Progenitor cell of endocrine pancreas (in vitro differentiated cells): ENCODE data around the gene TAGLN. TPM values are rescaled to one million over a fixed set of nuclear protein-coding genes. Genes with fewer than 3 reads are reported as not detected.

ENCODE experiments used
- DNase-seq: peaks from one replicate; pipeline ENCODE4 v3.0.0; 2021; ENCODE audit warnings: low spot score; ENCODE audit not compliant: unreplicated experiment
- H3K27ac Mint-ChIP-seq: 2 replicates; pipeline ENCODE4 v1.8.0; 2021; ENCODE audit warnings: mild to moderate bottlenecking, moderate library complexity, mixed read lengths
- H3K27me3 Mint-ChIP-seq: 2 replicates; pipeline ENCODE4 v1.8.0; 2021; ENCODE audit warnings: mixed read lengths
- H3K36me3 Mint-ChIP-seq: 2 replicates; pipeline ENCODE4 v1.8.0; 2022; ENCODE audit warnings: mixed read lengths; ENCODE audit not compliant: insufficient read depth
- H3K4me1 Mint-ChIP-seq: 2 replicates; pipeline ENCODE4 v1.8.0; 2021; ENCODE audit warnings: low read depth, mixed read lengths
- H3K4me3 Mint-ChIP-seq: 2 replicates; pipeline ENCODE4 v1.8.0; 2021; ENCODE audit warnings: low read depth, mild to moderate bottlenecking, moderate library complexity, mixed read lengths
- H3K9me3 Mint-ChIP-seq: 2 replicates; pipeline ENCODE4 v1.8.0; 2021; ENCODE audit warnings: low read depth, mixed read lengths
- CTCF ChIP-seq: fragments of 200-600 bp; sonication (generic); IDR thresholded peaks from one replicate; pipeline ENCODE4 v1.5.0; 2021; ENCODE audit warnings: antibody characterized with exemption, mild to moderate bottlenecking; ENCODE audit not compliant: unreplicated experiment
- total RNA-seq: library from RNA; stranded (reverse); gene quantifications from 2 replicates; pipeline ENCODE4 v1.2.1, GENCODE V29; 2021

Gene TAGLN
- total RNA-seq, 1 donor from 2014 or later, result 41.4 TPM

GRCh38 chr11:117229411-117229810 is 30.2 kb downstream of the TAGLN start:
- peaks cover 23% of the 10 kb centered on the region for H3K4me1 Mint-ChIP-seq
- no peak overlapping the region for H3K4me3 Mint-ChIP-seq
- H3K27ac Mint-ChIP-seq, result no peak overlapping the region
- no peak for TF ChIP-seq CTCF
- H3K27me3 Mint-ChIP-seq, result no peaks in the 10 kb centered on the region
- H3K36me3 Mint-ChIP-seq, result peaks cover 8% of the 10 kb centered on the region
- H3K9me3 Mint-ChIP-seq, result no peaks in the 10 kb centered on the region
- no peak for DNase-seq

GRCh38 chr11:117229931-117230285 is 30.7 kb downstream of the TAGLN start:
- Mint-ChIP-seq H3K4me1 (peaks cover 21% of the 10 kb centered on the region), H3K27ac (no peak overlapping the region), H3K4me3 (no peak overlapping the region), H3K36me3 (peaks cover 8% of the 10 kb centered on the region), H3K27me3 (no peaks in the 10 kb centered on the region), H3K9me3 (no peaks in the 10 kb centered on the region)
- no peak for TF ChIP-seq CTCF
- no peak for DNase-seq

GRCh38 chr11:117230286-117230961 is 31.3 kb downstream of the TAGLN start:
- no peak for DNase-seq
- Mint-ChIP-seq H3K4me3 (peak overlapping the region; percentile 99), H3K4me1 (peaks cover 20% of the 10 kb centered on the region), H3K36me3 (peaks cover 8% of the 10 kb centered on the region), H3K27me3 (no peaks in the 10 kb centered on the region), H3K27ac (peak overlapping the region; percentile 24), H3K9me3 (no peaks in the 10 kb centered on the region)
- TF ChIP-seq CTCF, result no peak

GRCh38 chr11:117230999-117231841 is 32.0 kb downstream of the TAGLN start:
- Mint-ChIP-seq H3K4me3 (peak overlapping the region; percentile 99), H3K4me1 (peaks cover 20% of the 10 kb centered on the region), H3K9me3 (no peaks in the 10 kb centered on the region), H3K36me3 (peaks cover 8% of the 10 kb centered on the region), H3K27me3 (no peaks in the 10 kb centered on the region), H3K27ac (peak overlapping the region; percentile 71)
- DNase-seq, result no peak
- TF ChIP-seq CTCF, result no peak

GRCh38 chr11:117231842-117232091 is 32.6 kb downstream of the TAGLN start, which contains the start of gene PCSK7:
TSS of gene PCSK7 (minus strand) at chr11:117232073. CDS start at chr11:117229844, 2,229 bp downstream.
- no peak for TF ChIP-seq CTCF
- Mint-ChIP-seq H3K36me3 (peaks cover 5% of the 10 kb centered on the region), H3K27me3 (no peaks in the 10 kb centered on the region), H3K4me1 (peaks cover 20% of the 10 kb centered on the region), H3K27ac (peak within 1 kb of the TSS; percentile 98), H3K9me3 (no peaks in the 10 kb centered on the region), H3K4me3 (peak within 1 kb of the TSS; percentile 99)
- no peak for DNase-seq
